ENCODE measurements around the gene HIVEP3.

DNA sequence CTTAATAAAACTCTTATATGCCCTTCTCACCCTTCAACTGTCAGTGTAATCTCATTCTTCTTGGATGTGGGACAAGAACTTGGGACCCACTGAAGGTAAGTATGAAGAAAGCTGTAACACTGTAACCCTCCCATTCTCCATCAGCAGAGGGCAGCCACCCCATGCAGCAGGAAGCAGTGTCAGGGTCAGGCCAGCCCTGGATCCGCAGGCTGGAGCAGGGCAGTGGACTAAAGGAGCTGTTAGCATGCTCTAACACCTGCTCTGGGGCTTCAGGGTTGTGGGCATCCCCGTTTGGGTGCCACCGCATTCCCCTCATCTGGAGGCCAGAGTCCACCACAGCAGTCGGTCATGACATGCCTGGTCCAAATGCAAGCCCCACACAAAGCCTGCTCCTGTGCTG is 156.5 kb downstream of the HIVEP3 start:
- TF ChIP-seq, protein P1, sequence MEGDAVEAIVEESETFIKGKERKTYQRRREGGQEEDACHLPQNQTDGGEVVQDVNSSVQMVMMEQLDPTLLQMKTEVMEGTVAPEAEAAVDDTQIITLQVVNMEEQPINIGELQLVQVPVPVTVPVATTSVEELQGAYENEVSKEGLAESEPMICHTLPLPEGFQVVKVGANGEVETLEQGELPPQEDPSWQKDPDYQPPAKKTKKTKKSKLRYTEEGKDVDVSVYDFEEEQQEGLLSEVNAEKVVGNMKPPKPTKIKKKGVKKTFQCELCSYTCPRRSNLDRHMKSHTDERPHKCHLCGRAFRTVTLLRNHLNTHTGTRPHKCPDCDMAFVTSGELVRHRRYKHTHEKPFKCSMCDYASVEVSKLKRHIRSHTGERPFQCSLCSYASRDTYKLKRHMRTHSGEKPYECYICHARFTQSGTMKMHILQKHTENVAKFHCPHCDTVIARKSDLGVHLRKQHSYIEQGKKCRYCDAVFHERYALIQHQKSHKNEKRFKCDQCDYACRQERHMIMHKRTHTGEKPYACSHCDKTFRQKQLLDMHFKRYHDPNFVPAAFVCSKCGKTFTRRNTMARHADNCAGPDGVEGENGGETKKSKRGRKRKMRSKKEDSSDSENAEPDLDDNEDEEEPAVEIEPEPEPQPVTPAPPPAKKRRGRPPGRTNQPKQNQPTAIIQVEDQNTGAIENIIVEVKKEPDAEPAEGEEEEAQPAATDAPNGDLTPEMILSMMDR (IDR thresholded peaks at IDR 0.05; ENCODE audit: low read length) = no peak
- TF ChIP-seq EZH2 (optimal IDR thresholded peaks at IDR 0.05; ENCODE audit: low read depth, low read length) (no peak), EZH2phosphoT487 (IDR thresholded peaks at IDR 0.05; ENCODE audit: low read length) (no peak)
